Liver (tissue), 9 donors: ENCODE data around the gene PPP2R2B. TPM values are rescaled to one million over a fixed set of nuclear protein-coding genes. Genes with fewer than 3 reads are reported as not detected.

Experiments
- DNase-seq: peaks from one replicate; pipeline ENCODE4 v3.0.0-alpha.2; 2017; ENCODE audit warnings: low spot score
- H3K27ac ChIP-seq, 2 donors: one replicate each; pipeline ENCODE4 v1.7.0; 2013; ENCODE audit warnings: inconsistent platforms in 2 of 2, low read length in 2 of 2, control low read depth in 1 of 2, low read depth in 1 of 2, mild to moderate bottlenecking in 1 of 2
- H3K27me3 ChIP-seq, 4 donors: one replicate each; pipeline versions ENCODE4 v1.6.1 to v1.7.0; 2013; ENCODE audit warnings: low read length in 3 of 4, inconsistent platforms in 1 of 4, mild to moderate bottlenecking in 1 of 4, moderate library complexity in 1 of 4; ENCODE audit not compliant: control insufficient read depth in 4 of 4, insufficient read depth in 4 of 4
- H3K36me3 ChIP-seq, 4 donors: one replicate each; pipeline versions ENCODE4 v1.6.1 to v1.7.0; 2013; ENCODE audit warnings: low read length in 3 of 4, mild to moderate bottlenecking in 3 of 4, low read depth in 1 of 4, moderate library complexity in 1 of 4; ENCODE audit not compliant: control insufficient read depth in 4 of 4, insufficient read depth in 3 of 4
- H3K4me1 ChIP-seq, 4 donors: one replicate each; pipeline versions ENCODE4 v1.6.1 to v1.7.0; 2013; ENCODE audit warnings: low read length in 3 of 4, mild to moderate bottlenecking in 3 of 4, moderate library complexity in 1 of 4; ENCODE audit not compliant: control insufficient read depth in 4 of 4, insufficient read depth in 4 of 4
- H3K4me3 ChIP-seq, 3 donors: one replicate each; pipeline versions ENCODE4 v1.6.1 to v1.7.0; 2013; ENCODE audit warnings: low read length in 3 of 3, control low read depth in 1 of 3, low read depth in 1 of 3, mild to moderate bottlenecking in 1 of 3
- H3K9ac ChIP-seq, 2 donors: one replicate each; pipeline ENCODE4 v1.7.0; 2013; ENCODE audit warnings: low read length in 2 of 2, mild to moderate bottlenecking in 2 of 2, moderate library complexity in 2 of 2, control low read depth in 1 of 2, low read depth in 1 of 2
- H3K9me3 ChIP-seq, 4 donors: one replicate each; pipeline versions ENCODE4 v1.6.1 to v1.7.0; 2013; ENCODE audit warnings: low read length in 3 of 4; ENCODE audit not compliant: control insufficient read depth in 4 of 4
- ATF3 ChIP-seq: IDR thresholded peaks from 2 replicates; pipeline ENCODE4 v1.6.1; 2016; ENCODE audit warnings: antibody characterized with exemption
- CTCF ChIP-seq: fragments of 150-350 bp; IDR thresholded peaks from 2 replicates; pipeline ENCODE4 v1.5.1; 2017; ENCODE audit warnings: improper control_type of control experiment, low read depth, low read length; ENCODE audit not compliant: missing input control
- EGR1 ChIP-seq, 2 donors: IDR thresholded peaks; 2 replicates each; pipeline ENCODE4 v1.6.1; 2016 to 2018; ENCODE audit warnings: antibody characterized with exemption in 2 of 2, low read depth in 2 of 2
- FOXA1 ChIP-seq: IDR thresholded peaks from 2 replicates; pipeline ENCODE4 v1.6.1; 2016; ENCODE audit warnings: antibody characterized with exemption
- FOXA2 ChIP-seq: IDR thresholded peaks from 2 replicates; pipeline ENCODE4 v1.6.1; 2016; ENCODE audit warnings: antibody characterized with exemption
- GABPA ChIP-seq, 2 donors: IDR thresholded peaks in 1 of 2; conservative IDR thresholded peaks in 1 of 2; 2 replicates each; pipeline ENCODE4 v1.6.1; 2016; ENCODE audit warnings: antibody characterized with exemption in 2 of 2, mild to moderate bottlenecking in 1 of 2, moderate library complexity in 1 of 2
- HNF4A ChIP-seq, 2 donors: conservative IDR thresholded peaks; 2 replicates each; pipeline ENCODE4 v1.6.1; 2016; ENCODE audit warnings: antibody characterized with exemption in 2 of 2, mild to moderate bottlenecking in 2 of 2
- HNF4G ChIP-seq: IDR thresholded peaks from 2 replicates; pipeline ENCODE4 v1.6.1; 2016; ENCODE audit warnings: antibody characterized with exemption
- JUND ChIP-seq, 2 donors: IDR thresholded peaks; 2 replicates each; pipeline ENCODE4 v1.6.1; 2016; ENCODE audit warnings: antibody characterized with exemption in 2 of 2
- MAX ChIP-seq: IDR thresholded peaks from 2 replicates; pipeline ENCODE4 v1.6.1; 2016; ENCODE audit warnings: antibody characterized with exemption
- NR2F2 ChIP-seq: IDR thresholded peaks from 2 replicates; pipeline ENCODE4 v1.6.1; 2016; ENCODE audit warnings: antibody characterized with exemption
- RAD21 ChIP-seq, 2 donors: IDR thresholded peaks; 2 replicates each; pipeline ENCODE4 v1.6.1; 2016; ENCODE audit warnings: antibody characterized with exemption in 2 of 2, mild to moderate bottlenecking in 2 of 2
- REST ChIP-seq: IDR thresholded peaks from 2 replicates; pipeline ENCODE4 v1.6.1; 2016; ENCODE audit warnings: antibody characterized with exemption, mild to moderate bottlenecking
- RXRA ChIP-seq, 2 donors: IDR thresholded peaks; 2 replicates each; pipeline ENCODE4 v1.6.1; 2017 to 2018; ENCODE audit warnings: antibody characterized with exemption in 2 of 2, mild to moderate bottlenecking in 1 of 2
- SP1 ChIP-seq: IDR thresholded peaks from 2 replicates; pipeline ENCODE4 v1.6.1; 2018; ENCODE audit warnings: antibody characterized with exemption, mild to moderate bottlenecking
- TAF1 ChIP-seq: conservative IDR thresholded peaks from 2 replicates; pipeline ENCODE4 v1.6.1; 2016; ENCODE audit warnings: antibody characterized with exemption, mild to moderate bottlenecking
- YY1 ChIP-seq: IDR thresholded peaks from 2 replicates; pipeline ENCODE4 v1.6.1; 2016; ENCODE audit warnings: antibody characterized with exemption, mild to moderate bottlenecking
- ZBTB33 ChIP-seq: IDR thresholded peaks from 2 replicates; pipeline ENCODE4 v1.6.1; 2016; ENCODE audit warnings: antibody characterized with exemption
- WGBS: extraction: QIAGEN DNeasy Blood & Tissue Kit; methylation state at CpG from one replicate; pipeline ENCODE4 v1.1.7; 2013; 5-methylcytosine and 5-hydroxymethylcytosine counted together
- polyA plus RNA-seq, 2 donors: library from polyadenylated mRNA; stranded (reverse) in 1 of 2; unstranded in 1 of 2; fragments of 200-250 nt in 1 of 2; fragments of >200 nt in 1 of 2; fragmentation: Nextera tagmentation in 1 of 2; extraction: Ambion mirVana in 1 of 2; gene quantifications; one replicate each; pipeline versions ENCODE4 v1.2.1 to v1.2.3, GENCODE V29; 2013 to 2015
- total RNA-seq, 2 donors: library from RNA; depleted of rRNA; stranded (reverse); fragments of >200 nt; gene quantifications; one replicate each; pipeline ENCODE4 v1.2.3, GENCODE V29; 2014
- donor health status: healthy.
- donor health status: healthy.
- donor health status: healthy.
- donor health status: healthy.
- donor health status: healthy.

Gene PPP2R2B
- total and polyA plus RNA-seq, 4 donors: 0.15 to 6.3 (median 0.40) TPM

GRCh38 chr5:146785065-146785464, 93.5 kb downstream of the PPP2R2B start:
- Histone ChIP-seq H3K4me3 (no peak overlapping the region), H3K4me1 (no peaks in the 10 kb centered on the region), H3K9me3 (peaks cover 0 to 2% (median 0%) of the 10 kb centered on the region in 4 donors), H3K27me3 (no peaks in the 10 kb centered on the region), H3K27ac (no peak overlapping the region), H3K36me3 (no peaks in the 10 kb centered on the region), H3K9ac (no peak overlapping the region)
- no peak for DNase-seq
- no peak for TF ChIP-seq NR2F2
- TF ChIP-seq HNF4A (conservative IDR thresholded peaks at IDR 0.05): no peak
- no peak for TF ChIP-seq YY1
- TF ChIP-seq HNF4G: no peak
- TF ChIP-seq RAD21 (IDR thresholded peaks at IDR 0.05): no peak
- TF ChIP-seq TAF1: no peak
- no peak for TF ChIP-seq JUND (IDR thresholded peaks at IDR 0.05)
- no peak for TF ChIP-seq FOXA2
- no peak for TF ChIP-seq GABPA (IDR thresholded peaks at IDR 0.05 in 1 of 2, conservative IDR thresholded peaks at IDR 0.05 in 1 of 2)
- TF ChIP-seq ATF3: no peak
- no peak for TF ChIP-seq CTCF
- TF ChIP-seq MAX: no peak
- no peak for TF ChIP-seq RXRA (IDR thresholded peaks at IDR 0.05)
- TF ChIP-seq EGR1 (IDR thresholded peaks at IDR 0.05; ENCODE audit: low read depth in 2 of 2): no peak
- no peak for TF ChIP-seq ZBTB33
- no peak for TF ChIP-seq FOXA1
- no peak for TF ChIP-seq REST
- TF ChIP-seq SP1: no peak
- 72% methylated on average over 3 of the region's 3 CpGs for WGBS
